GM23338 (cell line): ENCODE measurements around the gene ZNF536. TPM values are rescaled to one million over a fixed set of nuclear protein-coding genes. Genes with fewer than 3 reads are reported as not detected.

Experiments used
- ATAC-seq: fragments of 200-7000 bp; cut with Tn5 transposase; 3 replicates; pipeline ENCODE4 v1.9.1; 2020
- DNase-seq: peaks from one replicate; pipeline ENCODE4 v3.0.0-alpha.2; 2015; ENCODE audit warnings: low spot score
- H2AFZ ChIP-seq: fragments of 200-600 bp; sonication (generic); 2 replicates; pipeline ENCODE4 v1.8.0; 2016; ENCODE audit warnings: antibody characterized with exemption, mild to moderate bottlenecking, moderate library complexity
- H3F3A ChIP-seq: fragments of 200-600 bp; sonication (generic); replicated peaks from 2 replicates; pipeline ENCODE4 v1.8.0; 2017; ENCODE audit warnings: antibody characterized with exemption, mixed run types, low read depth
- H3K27ac ChIP-seq: fragments of 200-600 bp; sonication (generic); 2 replicates; pipeline ENCODE4 v1.6.1; 2016; ENCODE audit warnings: low read depth
- H3K27me3 ChIP-seq: fragments of 200-600 bp; sonication (generic); 2 replicates; pipeline ENCODE4 v1.8.0; 2016; ENCODE audit warnings: mild to moderate bottlenecking, mixed run types, moderate library complexity; ENCODE audit not compliant: insufficient read depth
- H3K36me3 ChIP-seq: fragments of 200-600 bp; sonication (generic); 2 replicates; pipeline ENCODE4 v1.8.0; 2016; ENCODE audit warnings: mild to moderate bottlenecking; ENCODE audit not compliant: insufficient read depth
- H3K4me1 ChIP-seq: fragments of 200-600 bp; sonication (generic); 2 replicates; pipeline ENCODE4 v1.8.0; 2016; ENCODE audit warnings: mild to moderate bottlenecking, moderate library complexity; ENCODE audit not compliant: insufficient read depth
- H3K4me2 ChIP-seq: fragments of 200-600 bp; sonication (generic); 2 replicates; pipeline ENCODE4 v1.7.1; 2017; ENCODE audit warnings: mixed run types
- H3K4me3 ChIP-seq: fragments of 200-600 bp; sonication (generic); 2 replicates; pipeline ENCODE4 v1.6.1; 2016; ENCODE audit warnings: mixed run types
- H3K79me2 ChIP-seq: fragments of 200-600 bp; sonication (generic); replicated peaks from 2 replicates; pipeline ENCODE4 v1.8.0; 2017; ENCODE audit warnings: mild to moderate bottlenecking; ENCODE audit not compliant: insufficient read depth
- H3K9me2 ChIP-seq: fragments of 200-600 bp; sonication (generic); 2 replicates; pipeline ENCODE4 v1.8.0; 2017; ENCODE audit not compliant: insufficient read depth
- H4K20me1 ChIP-seq: fragments of 200-600 bp; sonication (generic); replicated peaks from 2 replicates; pipeline ENCODE4 v1.8.0; 2017; ENCODE audit warnings: mild to moderate bottlenecking; ENCODE audit not compliant: insufficient read depth
- H3K27ac Mint-ChIP-seq: 2 replicates; pipeline ENCODE4 v1.8.0; 2020; ENCODE audit warnings: inconsistent platforms, mild to moderate bottlenecking, moderate library complexity, mixed read lengths
- H3K27me3 Mint-ChIP-seq: 3 replicates; pipeline ENCODE4 v1.8.0; 2022; ENCODE audit warnings: low read depth, mild to moderate bottlenecking, moderate library complexity, mixed read lengths, inconsistent platforms; ENCODE audit not compliant: insufficient read depth, poor library complexity
- H3K36me3 Mint-ChIP-seq: 3 replicates; pipeline ENCODE4 v1.8.0; 2021; ENCODE audit warnings: low read depth, mild to moderate bottlenecking, inconsistent platforms, moderate library complexity, mixed read lengths
- H3K4me1 Mint-ChIP-seq: 3 replicates; pipeline ENCODE4 v1.8.0; 2020; ENCODE audit warnings: mild to moderate bottlenecking, inconsistent platforms, mixed read lengths
- H3K4me3 Mint-ChIP-seq: 3 replicates; pipeline ENCODE4 v1.8.0; 2021; ENCODE audit warnings: moderate library complexity, mild to moderate bottlenecking, inconsistent platforms, mixed read lengths
- H3K9me3 Mint-ChIP-seq: 3 replicates; pipeline ENCODE4 v1.8.0; 2020; ENCODE audit warnings: moderate library complexity, mild to moderate bottlenecking, inconsistent platforms, mixed read lengths
- CREB1 ChIP-seq: fragments of 250-450 bp; sonication (Bioruptor Pico); IDR thresholded peaks from 2 replicates; pipeline ENCODE4 v1.5.0; 2020; ENCODE audit warnings: low read depth, mild to moderate bottlenecking, moderate library complexity
- EZH2 ChIP-seq: fragments of 200-600 bp; sonication (generic); IDR thresholded peaks from one replicate; pipeline ENCODE4 v1.8.0; 2017; ENCODE audit warnings: antibody characterized with exemption, mild to moderate bottlenecking, low read depth; ENCODE audit not compliant: unreplicated experiment
- EZH2phosphoT487 ChIP-seq: fragments of 200-600 bp; sonication (generic); IDR thresholded peaks from one replicate; pipeline ENCODE4 v1.8.1; 2018; ENCODE audit warnings: antibody characterized with exemption; ENCODE audit not compliant: unreplicated experiment
- JUNB ChIP-seq: IDR thresholded peaks from one replicate; pipeline ENCODE4 v1.6.1; 2016; ENCODE audit warnings: antibody characterized with exemption; ENCODE audit not compliant: unreplicated experiment
- NANOG ChIP-seq: IDR thresholded peaks from 2 replicates; pipeline ENCODE4 v1.6.1; 2016; ENCODE audit warnings: antibody characterized with exemption, borderline replicate concordance
- POLR2AphosphoS5 ChIP-seq: IDR thresholded peaks from 2 replicates; pipeline ENCODE4 v1.6.1; 2016; ENCODE audit warnings: antibody characterized with exemption, low read depth
- STAT1 ChIP-seq: IDR thresholded peaks from one replicate; pipeline ENCODE4 v1.6.1; 2016; ENCODE audit warnings: antibody characterized with exemption; ENCODE audit not compliant: unreplicated experiment
- ZNF331 ChIP-seq: fragments of 250-450 bp; sonication (Bioruptor Pico); IDR thresholded peaks from 2 replicates; pipeline ENCODE4 v1.5.0; 2020; ENCODE audit warnings: low read depth, mild to moderate bottlenecking, moderate library complexity
- polyA plus RNA-seq: library from polyadenylated mRNA; unstranded; fragments of >200 nt; fragmentation: Nextera tagmentation; extraction: Ambion mirVana; gene quantifications from 2 replicates; pipeline ENCODE4 v1.2.1, GENCODE V29; 2016
- total RNA-seq: library from RNA; depleted of rRNA; stranded (reverse); fragments of >200 nt; shearing (Covaris generic); gene quantifications from 2 replicates; pipeline ENCODE4 v1.2.3, GENCODE V29; 2014
- TF ChIP-seq, protein P1 (sequence below): IDR thresholded peaks from one replicate; pipeline ENCODE4 v1.6.1; 2018; ENCODE audit warnings: antibody characterized with exemption; ENCODE audit not compliant: unreplicated experiment
- TF ChIP-seq, protein P2 (sequence below): fragments of 250-450 bp; sonication (Bioruptor Pico); IDR thresholded peaks from 2 replicates; pipeline ENCODE4 v1.5.0; 2020; ENCODE audit warnings: mild to moderate bottlenecking, moderate library complexity
- TF ChIP-seq, protein P3 (sequence below): IDR thresholded peaks from 2 replicates; pipeline ENCODE4 v1.6.1; 2016; ENCODE audit warnings: antibody characterized with exemption

Gene ZNF536
- total and polyA plus RNA-seq, 2 experiments from 2014 or later = 0.07 TPM; not detected in 1

DNA sequence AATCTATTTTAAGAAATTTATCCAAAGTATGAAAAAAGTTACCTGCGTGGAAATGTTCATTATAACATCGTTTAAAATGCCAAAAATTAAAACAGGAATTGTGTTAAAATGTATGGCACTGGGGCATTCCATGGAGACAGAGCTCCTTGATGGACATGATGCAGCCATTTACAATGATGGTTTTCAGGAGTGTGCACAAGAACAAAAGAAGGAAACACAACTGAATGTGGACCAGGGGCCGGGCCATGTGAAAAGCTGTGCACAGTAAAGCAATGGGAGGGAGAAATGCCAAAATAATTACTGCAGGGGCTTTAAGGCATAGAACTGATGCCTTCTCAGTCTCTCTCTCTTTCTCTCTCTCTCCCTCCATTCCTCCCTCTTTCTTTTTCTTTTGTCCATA, 115.0 kb downstream of the ZNF536 start (continued):
- TF ChIP-seq, protein P1, sequence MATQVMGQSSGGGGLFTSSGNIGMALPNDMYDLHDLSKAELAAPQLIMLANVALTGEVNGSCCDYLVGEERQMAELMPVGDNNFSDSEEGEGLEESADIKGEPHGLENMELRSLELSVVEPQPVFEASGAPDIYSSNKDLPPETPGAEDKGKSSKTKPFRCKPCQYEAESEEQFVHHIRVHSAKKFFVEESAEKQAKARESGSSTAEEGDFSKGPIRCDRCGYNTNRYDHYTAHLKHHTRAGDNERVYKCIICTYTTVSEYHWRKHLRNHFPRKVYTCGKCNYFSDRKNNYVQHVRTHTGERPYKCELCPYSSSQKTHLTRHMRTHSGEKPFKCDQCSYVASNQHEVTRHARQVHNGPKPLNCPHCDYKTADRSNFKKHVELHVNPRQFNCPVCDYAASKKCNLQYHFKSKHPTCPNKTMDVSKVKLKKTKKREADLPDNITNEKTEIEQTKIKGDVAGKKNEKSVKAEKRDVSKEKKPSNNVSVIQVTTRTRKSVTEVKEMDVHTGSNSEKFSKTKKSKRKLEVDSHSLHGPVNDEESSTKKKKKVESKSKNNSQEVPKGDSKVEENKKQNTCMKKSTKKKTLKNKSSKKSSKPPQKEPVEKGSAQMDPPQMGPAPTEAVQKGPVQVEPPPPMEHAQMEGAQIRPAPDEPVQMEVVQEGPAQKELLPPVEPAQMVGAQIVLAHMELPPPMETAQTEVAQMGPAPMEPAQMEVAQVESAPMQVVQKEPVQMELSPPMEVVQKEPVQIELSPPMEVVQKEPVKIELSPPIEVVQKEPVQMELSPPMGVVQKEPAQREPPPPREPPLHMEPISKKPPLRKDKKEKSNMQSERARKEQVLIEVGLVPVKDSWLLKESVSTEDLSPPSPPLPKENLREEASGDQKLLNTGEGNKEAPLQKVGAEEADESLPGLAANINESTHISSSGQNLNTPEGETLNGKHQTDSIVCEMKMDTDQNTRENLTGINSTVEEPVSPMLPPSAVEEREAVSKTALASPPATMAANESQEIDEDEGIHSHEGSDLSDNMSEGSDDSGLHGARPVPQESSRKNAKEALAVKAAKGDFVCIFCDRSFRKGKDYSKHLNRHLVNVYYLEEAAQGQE = no peak
- TF ChIP-seq EZH2phosphoT487 (no peak), ZNF331 (CRISPR knock-in tag) (no peak)

DNA sequence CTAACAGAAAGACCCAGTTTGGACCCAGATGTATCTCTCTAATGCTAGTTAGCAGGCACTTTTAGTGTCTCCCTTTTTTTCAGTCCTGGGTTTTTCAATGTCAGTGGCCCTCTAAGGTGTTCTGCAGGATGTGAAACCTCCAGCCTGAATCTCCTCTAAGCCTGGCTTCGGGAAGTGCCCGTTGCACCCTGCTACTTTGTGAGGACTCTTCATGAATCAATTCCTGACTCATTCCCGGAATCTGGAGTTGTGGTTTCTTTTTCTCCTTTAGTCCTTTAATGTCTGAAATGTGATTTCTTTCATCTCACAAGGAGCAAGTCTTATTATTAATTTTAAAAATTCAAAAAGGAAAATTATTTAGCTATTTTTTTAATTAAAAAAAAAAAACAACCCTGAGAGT, 116.0 kb downstream of the ZNF536 start:
- H3K4me3 Mint-ChIP-seq = no peak overlapping the region
- no peak overlapping the region; the same call in 1 of the 2 replicates for H2AFZ ChIP-seq
- H3K4me3 ChIP-seq = no peak overlapping the region
- H3K9me2 ChIP-seq = no peaks in the 10 kb centered on the region
- no peaks in the 10 kb centered on the region for H3K79me2 ChIP-seq
- no peaks in the 10 kb centered on the region for H3F3A ChIP-seq
- ATAC-seq = no peak
- H3K4me2 ChIP-seq = no peak overlapping the region
- H3K36me3 Mint-ChIP-seq = peaks cover 2% of the 10 kb centered on the region; the same call in 1 of the 3 replicates
- no peak overlapping the region for H3K27ac ChIP-seq
- H3K9me3 Mint-ChIP-seq = peaks cover 3% of the 10 kb centered on the region; the same call in 1 of the 3 replicates
- peaks cover 29% of the 10 kb centered on the region for H3K4me1 Mint-ChIP-seq
- no peak overlapping the region for H3K27ac Mint-ChIP-seq
- DNase-seq = no peak
- H3K4me1 ChIP-seq = peaks cover 19% of the 10 kb centered on the region
- peaks cover 7% of the 10 kb centered on the region for H3K27me3 Mint-ChIP-seq
- no peaks in the 10 kb centered on the region for H3K36me3 ChIP-seq
- no peaks in the 10 kb centered on the region for H4K20me1 ChIP-seq
- H3K27me3 ChIP-seq = no peaks in the 10 kb centered on the region
- TF ChIP-seq, protein P2, sequence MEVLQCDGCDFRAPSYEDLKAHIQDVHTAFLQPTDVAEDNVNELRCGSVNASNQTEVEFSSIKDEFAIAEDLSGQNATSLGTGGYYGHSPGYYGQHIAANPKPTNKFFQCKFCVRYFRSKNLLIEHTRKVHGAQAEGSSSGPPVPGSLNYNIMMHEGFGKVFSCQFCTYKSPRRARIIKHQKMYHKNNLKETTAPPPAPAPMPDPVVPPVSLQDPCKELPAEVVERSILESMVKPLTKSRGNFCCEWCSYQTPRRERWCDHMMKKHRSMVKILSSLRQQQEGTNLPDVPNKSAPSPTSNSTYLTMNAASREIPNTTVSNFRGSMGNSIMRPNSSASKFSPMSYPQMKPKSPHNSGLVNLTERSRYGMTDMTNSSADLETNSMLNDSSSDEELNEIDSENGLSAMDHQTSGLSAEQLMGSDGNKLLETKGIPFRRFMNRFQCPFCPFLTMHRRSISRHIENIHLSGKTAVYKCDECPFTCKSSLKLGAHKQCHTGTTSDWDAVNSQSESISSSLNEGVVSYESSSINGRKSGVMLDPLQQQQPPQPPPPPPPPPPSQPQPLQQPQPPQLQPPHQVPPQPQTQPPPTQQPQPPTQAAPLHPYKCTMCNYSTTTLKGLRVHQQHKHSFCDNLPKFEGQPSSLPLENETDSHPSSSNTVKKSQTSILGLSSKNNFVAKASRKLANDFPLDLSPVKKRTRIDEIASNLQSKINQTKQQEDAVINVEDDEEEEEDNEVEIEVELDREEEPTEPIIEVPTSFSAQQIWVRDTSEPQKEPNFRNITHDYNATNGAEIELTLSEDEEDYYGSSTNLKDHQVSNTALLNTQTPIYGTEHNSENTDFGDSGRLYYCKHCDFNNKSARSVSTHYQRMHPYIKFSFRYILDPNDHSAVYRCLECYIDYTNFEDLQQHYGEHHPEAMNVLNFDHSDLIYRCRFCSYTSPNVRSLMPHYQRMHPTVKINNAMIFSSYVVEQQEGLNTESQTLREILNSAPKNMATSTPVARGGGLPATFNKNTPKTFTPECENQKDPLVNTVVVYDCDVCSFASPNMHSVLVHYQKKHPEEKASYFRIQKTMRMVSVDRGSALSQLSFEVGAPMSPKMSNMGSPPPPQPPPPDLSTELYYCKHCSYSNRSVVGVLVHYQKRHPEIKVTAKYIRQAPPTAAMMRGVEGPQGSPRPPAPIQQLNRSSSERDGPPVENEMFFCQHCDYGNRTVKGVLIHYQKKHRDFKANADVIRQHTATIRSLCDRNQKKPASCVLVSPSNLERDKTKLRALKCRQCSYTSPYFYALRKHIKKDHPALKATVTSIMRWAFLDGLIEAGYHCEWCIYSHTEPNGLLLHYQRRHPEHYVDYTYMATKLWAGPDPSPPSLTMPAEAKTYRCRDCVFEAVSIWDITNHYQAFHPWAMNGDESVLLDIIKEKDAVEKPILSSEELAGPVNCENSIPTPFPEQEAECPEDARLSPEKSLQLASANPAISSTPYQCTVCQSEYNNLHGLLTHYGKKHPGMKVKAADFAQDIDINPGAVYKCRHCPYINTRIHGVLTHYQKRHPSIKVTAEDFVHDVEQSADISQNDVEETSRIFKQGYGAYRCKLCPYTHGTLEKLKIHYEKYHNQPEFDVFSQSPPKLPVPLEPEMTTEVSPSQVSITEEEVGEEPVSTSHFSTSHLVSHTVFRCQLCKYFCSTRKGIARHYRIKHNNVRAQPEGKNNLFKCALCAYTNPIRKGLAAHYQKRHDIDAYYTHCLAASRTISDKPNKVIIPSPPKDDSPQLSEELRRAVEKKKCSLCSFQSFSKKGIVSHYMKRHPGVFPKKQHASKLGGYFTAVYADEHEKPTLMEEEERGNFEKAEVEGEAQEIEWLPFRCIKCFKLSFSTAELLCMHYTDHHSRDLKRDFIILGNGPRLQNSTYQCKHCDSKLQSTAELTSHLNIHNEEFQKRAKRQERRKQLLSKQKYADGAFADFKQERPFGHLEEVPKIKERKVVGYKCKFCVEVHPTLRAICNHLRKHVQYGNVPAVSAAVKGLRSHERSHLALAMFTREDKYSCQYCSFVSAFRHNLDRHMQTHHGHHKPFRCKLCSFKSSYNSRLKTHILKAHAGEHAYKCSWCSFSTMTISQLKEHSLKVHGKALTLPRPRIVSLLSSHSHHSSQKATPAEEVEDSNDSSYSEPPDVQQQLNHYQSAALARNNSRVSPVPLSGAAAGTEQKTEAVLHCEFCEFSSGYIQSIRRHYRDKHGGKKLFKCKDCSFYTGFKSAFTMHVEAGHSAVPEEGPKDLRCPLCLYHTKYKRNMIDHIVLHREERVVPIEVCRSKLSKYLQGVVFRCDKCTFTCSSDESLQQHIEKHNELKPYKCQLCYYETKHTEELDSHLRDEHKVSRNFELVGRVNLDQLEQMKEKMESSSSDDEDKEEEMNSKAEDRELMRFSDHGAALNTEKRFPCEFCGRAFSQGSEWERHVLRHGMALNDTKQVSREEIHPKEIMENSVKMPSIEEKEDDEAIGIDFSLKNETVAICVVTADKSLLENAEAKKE = no peak
- TF ChIP-seq ZNF331 (CRISPR knock-in tag) (no peak), NANOG (no peak), JUNB (no peak), CREB1 (CRISPR knock-in tag) (no peak), EZH2phosphoT487 (no peak), EZH2 (no peak), STAT1 (no peak), POLR2AphosphoS5 (no peak)
- TF ChIP-seq, protein P1 = no peak
- TF ChIP-seq, protein P3, sequence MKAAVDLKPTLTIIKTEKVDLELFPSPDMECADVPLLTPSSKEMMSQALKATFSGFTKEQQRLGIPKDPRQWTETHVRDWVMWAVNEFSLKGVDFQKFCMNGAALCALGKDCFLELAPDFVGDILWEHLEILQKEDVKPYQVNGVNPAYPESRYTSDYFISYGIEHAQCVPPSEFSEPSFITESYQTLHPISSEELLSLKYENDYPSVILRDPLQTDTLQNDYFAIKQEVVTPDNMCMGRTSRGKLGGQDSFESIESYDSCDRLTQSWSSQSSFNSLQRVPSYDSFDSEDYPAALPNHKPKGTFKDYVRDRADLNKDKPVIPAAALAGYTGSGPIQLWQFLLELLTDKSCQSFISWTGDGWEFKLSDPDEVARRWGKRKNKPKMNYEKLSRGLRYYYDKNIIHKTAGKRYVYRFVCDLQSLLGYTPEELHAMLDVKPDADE = no peak
